GM18502 (cell line): ENCODE data around the gene GPR3.
"Not testable (repeated sequence)": the region's sequence is repeated elsewhere in the genome, so short reads cannot be mapped to it uniquely, and the experiment has no call there.

Source experiments
- ATAC-seq: cut with Tn5 transposase; IDR thresholded peaks from one replicate; pipeline ENCODE4 v1.9.1; 2021; ENCODE audit warnings: mild to moderate bottlenecking; ENCODE audit not compliant: unreplicated experiment, poor library complexity

The GPR3 gene

GRCh38 chr1:27397110-27397509, 4.7 kb downstream of the GPR3 start:
- ATAC-seq, result no peak

GRCh38 chr1:27397749-27398148, 5.3 kb downstream of the GPR3 start:
- ATAC-seq, result no peak

- no peak for ATAC-seq
These were observed 6.2 kb downstream of the GPR3 start for GRCh38 chr1:27398405-27399149.

GRCh38 chr1:27399251-27400025, 7.0 kb downstream of the GPR3 start:
- ATAC-seq, result no peak

- ATAC-seq, result no peak
These were observed 7.9 kb downstream of the GPR3 start for GRCh38 chr1:27400082-27400962.

GRCh38 chr1:27400963-27401341, 8.5 kb downstream of the GPR3 start:
- no peak for ATAC-seq

- ATAC-seq, result no peak
These were observed 9.9 kb downstream of the GPR3 start for GRCh38 chr1:27402349-27402754.

- ATAC-seq, result no peak
These were observed 10.8 kb downstream of the GPR3 start for GRCh38 chr1:27403065-27403726.

GRCh38 chr1:27403931-27404330, 11.5 kb downstream of the GPR3 start:
- ATAC-seq, result no peak

GRCh38 chr1:27405074-27405473, 12.7 kb downstream of the GPR3 start:
- ATAC-seq, result no peak

- not testable (repeated sequence) for ATAC-seq
These were observed 13.4 kb downstream of the GPR3 start for GRCh38 chr1:27405598-27406361.

GRCh38 chr1:27406362-27406680, 13.9 kb downstream of the GPR3 start:
- no peak for ATAC-seq

GRCh38 chr1:27406791-27407190, 14.4 kb downstream of the GPR3 start:
- ATAC-seq, result not testable (repeated sequence)

- no peak for ATAC-seq
These were observed 15.7 kb downstream of the GPR3 start for GRCh38 chr1:27408151-27408550.

GRCh38 chr1:27409669-27410068, 17.2 kb downstream of the GPR3 start:
- ATAC-seq, result no peak

GRCh38 chr1:27410709-27411108, 18.3 kb downstream of the GPR3 start:
- ATAC-seq, result no peak

GRCh38 chr1:27412502-27412901, 20.1 kb downstream of the GPR3 start:
- ATAC-seq, result no peak

GRCh38 chr1:27413004-27413403, 20.6 kb downstream of the GPR3 start:
- ATAC-seq, result no peak

GRCh38 chr1:27414091-27414490, 21.7 kb downstream of the GPR3 start:
- no peak for ATAC-seq
